ENCODE results near the gene CFAP46.

The CFAP46 gene

DNA sequence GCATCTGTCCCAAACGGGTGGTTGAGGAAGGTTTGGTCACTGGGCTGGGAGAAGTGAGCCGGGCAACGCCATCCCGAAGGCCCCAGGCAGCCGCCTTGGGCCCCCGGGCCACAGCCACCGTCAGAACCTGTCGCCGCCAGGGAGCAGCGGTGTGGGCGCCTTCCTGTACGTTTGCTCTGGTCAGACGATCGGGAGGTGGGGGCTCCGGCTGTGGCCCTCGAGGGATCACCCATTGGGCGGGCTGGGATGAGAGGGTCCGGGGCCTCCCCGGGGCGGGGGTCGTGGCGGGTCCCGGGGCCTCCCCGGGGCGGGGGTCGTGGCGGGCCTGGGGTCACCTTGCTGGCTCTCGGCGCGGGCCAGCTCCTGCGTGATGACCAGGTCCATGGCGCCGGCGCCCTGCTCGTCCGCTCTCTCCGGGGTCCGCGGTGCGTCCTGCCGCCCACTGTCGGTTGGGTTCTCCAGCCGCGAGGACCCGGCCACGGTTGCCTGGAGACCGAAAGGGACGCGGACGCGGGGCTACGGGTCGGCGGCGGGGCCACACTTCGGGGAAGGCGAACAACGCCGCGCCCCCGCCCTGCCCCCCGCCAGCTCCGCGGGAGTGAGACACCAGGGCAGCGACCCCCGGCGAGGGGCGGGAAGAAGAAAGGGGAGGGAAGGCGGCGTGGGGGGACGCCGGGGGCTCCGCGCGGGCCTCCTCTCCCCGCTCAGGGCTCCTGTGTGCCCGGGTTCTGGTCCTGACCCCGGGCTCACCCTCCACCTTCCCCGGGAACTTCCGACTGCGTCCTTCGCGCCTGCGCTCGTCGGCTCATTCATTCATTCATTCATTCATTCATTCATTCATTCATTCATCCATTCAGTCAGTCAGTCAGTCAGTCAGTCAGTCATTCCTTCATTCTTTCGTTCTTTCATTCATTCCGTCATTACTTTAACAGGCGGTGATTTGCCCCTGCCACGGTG is at the start of gene CFAP46:
TSS of gene CFAP46 (minus strand) at position 470 of the 957 bp plus-strand sequence. CDS start at position 384, 86 bp downstream.
- DNase-seq: no peak

DNA sequence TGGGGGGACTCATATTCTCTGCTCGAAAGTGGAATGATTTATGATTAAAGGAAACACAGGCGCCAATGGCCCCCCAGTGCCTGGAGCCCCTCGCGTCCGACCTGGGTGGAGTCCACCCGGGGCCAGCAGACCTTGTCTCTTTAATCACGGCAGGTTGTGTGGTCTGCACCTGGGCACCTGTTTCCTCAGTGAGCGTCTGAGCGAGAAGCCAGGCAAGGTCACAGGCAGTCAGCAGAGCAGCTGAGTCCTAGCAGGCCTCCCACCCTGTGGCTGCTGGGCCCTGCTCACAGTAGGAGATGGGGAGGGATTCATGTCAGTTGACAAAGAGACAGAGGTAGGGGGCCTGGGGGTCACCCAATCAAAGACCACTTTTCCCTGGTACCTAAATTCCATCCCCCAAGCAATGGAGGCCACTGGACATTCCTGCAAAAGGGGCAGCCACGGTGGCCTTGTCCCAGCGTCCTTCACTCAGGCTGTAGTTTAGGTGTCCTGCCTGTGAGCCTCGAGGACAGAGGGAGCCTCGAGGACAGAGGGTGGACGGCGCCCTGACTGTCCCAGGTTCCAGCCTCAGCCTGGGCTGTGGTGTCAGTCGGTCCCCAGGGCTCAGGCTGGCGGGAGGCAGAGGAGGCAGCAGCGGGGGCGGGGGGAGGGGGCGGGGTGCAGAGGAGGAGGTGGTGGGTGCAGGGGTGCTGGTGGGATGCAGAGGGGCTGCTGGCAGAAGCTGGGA is 49.5 kb upstream of the CFAP46 start:
- DNase-seq: no peak

DNA sequence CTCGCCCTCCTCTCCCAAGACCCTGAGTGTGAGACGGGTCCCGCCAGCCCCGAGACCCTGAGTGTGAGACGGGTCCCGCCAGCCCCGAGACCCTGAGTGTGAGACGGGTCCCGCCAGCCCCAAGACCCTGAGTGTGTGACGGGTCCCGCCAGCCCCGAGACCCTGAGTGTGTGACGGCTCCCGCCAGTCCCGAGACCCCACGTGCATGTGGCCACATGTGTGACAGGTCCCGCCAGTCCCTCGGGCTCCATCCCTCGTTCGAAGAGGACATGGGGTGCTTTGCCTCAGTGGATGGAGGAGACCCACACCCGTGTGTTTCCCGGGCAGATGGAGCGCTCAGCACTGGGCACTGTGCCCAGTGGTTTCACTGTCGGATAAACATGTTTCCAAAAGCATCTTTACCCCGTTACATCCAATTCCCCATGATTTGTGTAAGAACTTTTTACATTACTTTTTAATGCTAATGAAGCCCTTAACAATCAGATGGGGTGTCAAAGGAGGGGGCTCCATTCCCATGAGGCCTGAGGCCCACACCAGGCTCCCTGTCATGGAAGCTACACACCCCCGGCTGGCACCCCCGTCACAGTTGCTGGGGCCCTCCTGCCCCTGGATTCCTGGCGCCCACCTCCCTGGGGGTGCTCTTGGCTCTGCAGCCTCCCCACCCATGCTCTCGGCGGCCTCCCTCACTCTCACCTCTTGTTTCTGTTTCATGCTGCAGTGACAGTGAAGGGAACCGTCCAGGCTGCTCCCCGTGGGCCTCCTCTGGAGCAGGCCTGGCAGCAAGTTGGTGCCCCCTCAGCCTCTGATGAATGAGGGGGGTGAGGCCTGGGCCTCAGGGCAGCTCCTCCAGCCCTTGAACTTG is 48.5 kb upstream of the CFAP46 start:
- no peak for DNase-seq

- no peak for DNase-seq
Observed at GRCh38 chr10:132989476-132990415, 47.4 kb upstream of the CFAP46 start.

GRCh38 chr10:132988988-132989387 is 46.6 kb upstream of the CFAP46 start:
- DNase-seq: no peak

GRCh38 chr10:132987671-132988571 is 45.6 kb upstream of the CFAP46 start:
- no peak for DNase-seq

GRCh38 chr10:132986978-132987377 is 44.6 kb upstream of the CFAP46 start:
- no peak for DNase-seq

DNA sequence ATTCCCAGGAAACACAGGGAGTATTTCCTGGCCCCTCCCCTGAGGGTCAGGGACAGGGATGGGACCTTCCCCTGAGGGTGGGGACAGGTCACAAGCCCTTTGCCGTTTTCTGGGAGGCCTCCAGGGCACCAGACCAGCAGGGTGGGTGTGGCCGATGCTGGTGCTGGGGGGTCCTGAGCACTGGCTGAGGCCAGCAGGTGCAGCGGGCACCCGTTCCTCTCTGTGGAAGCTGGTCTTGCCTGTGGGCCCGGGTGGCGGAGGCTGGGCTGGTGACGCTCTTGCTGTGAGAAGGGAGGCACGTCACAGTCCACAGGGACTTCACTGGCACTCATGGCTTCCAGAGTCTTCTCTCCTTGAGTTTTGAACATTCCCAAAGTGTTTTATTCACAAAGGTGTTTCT is 44.2 kb upstream of the CFAP46 start:
- no peak for DNase-seq

GRCh38 chr10:132986076-132986475 is 43.7 kb upstream of the CFAP46 start:
- no peak for DNase-seq

DNA sequence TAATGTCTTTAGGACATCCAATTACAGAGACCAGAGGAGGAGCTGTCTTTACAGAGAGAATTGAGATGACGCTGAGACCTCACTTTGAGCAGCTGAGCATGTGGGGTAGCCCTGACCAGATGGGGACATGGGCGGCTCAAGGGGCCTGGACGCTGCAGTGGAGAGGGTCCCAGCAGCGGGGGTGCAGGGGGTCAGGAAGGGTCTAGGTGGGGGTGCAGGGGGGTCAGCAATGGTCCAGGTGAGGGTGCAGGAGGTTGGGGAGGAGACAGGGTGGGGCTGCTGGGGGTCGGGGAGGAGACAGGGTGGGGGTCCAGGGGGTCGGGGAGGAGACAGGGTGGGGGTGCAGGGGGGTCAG is 43.2 kb upstream of the CFAP46 start:
- DNase-seq: no peak

- no peak for DNase-seq
Observed at GRCh38 chr10:132984801-132985545, 42.6 kb upstream of the CFAP46 start.

- DNase-seq: no peak
Observed at GRCh38 chr10:132984008-132984295, 41.6 kb upstream of the CFAP46 start.

DNA sequence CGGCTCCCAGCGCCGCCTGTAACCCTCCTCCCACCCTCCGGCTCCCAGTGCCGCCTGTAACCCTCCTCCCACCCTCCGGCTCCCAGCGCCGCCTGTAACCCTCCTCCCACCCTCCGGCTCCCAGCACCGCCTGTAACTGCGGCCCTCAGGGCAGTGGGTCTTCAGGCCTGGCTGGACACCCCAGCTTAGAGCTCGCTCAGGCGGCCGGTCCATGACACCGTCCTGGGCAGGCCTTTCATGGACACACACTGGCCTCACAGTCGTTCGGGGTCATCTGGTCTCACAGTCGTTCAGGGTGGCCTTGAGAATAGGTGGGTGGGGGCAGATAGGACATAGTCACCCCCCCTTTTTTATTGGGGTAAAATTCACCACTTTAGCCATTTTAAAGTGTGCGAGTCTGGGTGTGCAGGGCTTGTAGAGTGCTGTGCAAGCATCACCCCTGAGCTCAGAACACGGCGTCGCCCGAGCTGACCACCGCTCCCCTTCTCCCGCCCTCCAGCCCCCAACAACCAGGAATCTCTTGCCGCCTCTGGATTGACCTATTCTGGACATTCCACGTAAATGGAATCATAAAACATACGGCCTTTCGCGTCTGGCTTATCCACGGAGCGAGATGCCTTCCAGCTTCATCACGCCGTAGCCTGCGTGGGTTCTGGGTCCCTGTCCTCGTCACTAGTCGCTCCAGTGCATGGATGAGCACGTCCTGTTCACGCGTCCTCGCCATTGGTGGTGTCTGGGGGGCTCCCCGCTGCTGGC is 41.1 kb upstream of the CFAP46 start:
- no peak for DNase-seq

- no peak for DNase-seq
Observed at GRCh38 chr10:132982301-132982989, 40.1 kb upstream of the CFAP46 start.

DNA sequence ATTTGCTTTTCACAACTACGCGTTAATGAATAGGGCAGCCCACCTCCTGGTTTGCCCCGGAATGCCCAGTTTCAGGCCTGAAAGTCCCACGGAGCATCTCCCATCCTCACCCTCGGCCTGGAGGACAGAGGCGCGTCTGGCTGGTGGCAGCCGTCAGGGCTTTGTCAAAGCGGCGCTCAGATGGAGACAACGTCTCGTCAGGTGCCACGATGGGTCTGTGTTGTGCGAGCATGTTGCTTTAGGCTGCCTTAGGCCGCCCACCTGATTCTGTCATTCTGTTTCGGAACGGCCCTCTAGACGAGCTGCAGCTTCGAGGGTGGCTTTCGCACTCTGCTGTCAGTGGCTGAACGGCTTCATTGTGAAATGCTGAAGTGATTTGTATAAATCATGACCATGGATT is 39.4 kb upstream of the CFAP46 start:
- no peak for DNase-seq

DNA sequence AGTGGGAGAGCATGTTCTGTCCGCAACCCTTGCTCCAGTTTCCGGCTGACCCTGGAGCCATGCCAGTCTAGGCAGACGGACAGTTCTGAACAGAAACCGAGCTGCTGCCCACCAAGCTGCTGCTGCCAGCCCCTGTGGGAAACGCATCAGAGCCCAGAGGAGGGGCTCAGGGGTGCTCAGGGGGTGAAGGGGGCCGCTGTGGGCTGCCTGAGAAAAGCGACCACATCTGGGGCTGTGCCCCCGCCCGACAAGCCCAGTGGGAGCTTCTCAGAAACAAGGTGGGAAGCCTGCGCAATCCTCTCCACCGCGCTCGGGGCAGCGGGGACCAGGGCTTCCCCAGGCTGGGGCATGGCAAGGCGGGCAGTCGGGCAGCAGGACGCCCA is 38.8 kb upstream of the CFAP46 start:
- no peak for DNase-seq

GRCh38 chr10:132980426-132981172 is 38.2 kb upstream of the CFAP46 start:
- no peak for DNase-seq

Data from NCI-H187 treated with DMSO at 0.1 percent for 48 hours (cell line).